ENCODE data around the gene PLCH2. TPM values are rescaled to one million over a fixed set of nuclear protein-coding genes. Genes with fewer than 3 reads are reported as not detected.

The PLCH2 gene
- total and polyA plus RNA-seq, 9 of the 15 experiments (the other 6 are each of a cell fraction or from before 2014, with no cell fraction given), result 0.16 TPM; not detected in 8

DNA sequence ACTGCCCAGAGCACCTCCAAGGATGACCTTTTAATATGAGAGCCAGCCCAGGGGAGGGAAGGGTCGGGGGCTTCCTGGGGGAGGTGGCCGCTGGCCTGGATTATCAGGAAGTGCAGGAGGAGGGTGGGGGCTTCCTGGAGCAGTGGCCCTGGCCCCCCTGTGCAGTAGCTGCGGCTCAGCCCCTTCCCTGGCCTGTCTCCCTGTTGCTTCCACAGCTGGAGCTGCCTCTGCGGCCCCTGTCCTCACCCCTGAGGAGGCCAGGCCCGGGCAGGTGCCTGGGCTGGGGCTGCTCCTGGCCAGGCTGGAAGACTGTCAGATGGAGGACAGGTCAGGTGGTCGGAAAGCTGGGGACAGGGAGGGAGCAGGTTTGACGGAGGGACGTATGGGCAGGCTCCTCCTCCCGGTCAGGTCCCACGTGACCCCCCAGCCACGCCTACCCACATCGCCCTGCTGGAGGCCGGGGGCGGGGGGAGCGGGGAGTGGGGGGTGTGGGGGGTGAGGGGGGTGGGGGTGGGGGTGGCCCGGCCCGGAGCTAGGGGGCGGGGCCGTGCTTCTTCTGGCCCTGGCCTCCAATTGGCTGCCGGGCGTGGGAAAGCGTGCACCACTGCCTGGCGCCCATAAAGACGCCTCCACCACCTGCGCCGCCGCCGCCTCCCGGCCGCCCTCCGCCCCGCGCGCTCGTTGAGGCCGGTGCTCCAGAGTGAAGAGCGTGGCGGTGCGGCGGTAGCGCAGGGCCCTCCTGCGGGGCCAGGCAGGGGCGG is 69.8 kb downstream of the PLCH2 start (continued):
- TF ChIP-seq CBFA2T2 (conservative IDR thresholded peaks at IDR 0.05), result peak; percentile 76
- no peak for TF ChIP-seq ZNF589 (CRISPR knock-in tag; IDR thresholded peaks at IDR 0.05; ENCODE audit: low read depth)
- TF ChIP-seq, protein P1, sequence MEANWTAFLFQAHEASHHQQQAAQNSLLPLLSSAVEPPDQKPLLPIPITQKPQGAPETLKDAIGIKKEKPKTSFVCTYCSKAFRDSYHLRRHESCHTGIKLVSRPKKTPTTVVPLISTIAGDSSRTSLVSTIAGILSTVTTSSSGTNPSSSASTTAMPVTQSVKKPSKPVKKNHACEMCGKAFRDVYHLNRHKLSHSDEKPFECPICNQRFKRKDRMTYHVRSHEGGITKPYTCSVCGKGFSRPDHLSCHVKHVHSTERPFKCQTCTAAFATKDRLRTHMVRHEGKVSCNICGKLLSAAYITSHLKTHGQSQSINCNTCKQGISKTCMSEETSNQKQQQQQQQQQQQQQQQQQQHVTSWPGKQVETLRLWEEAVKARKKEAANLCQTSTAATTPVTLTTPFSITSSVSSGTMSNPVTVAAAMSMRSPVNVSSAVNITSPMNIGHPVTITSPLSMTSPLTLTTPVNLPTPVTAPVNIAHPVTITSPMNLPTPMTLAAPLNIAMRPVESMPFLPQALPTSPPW (CRISPR knock-in tag; IDR thresholded peaks at IDR 0.05), result peak; percentile 99
- peak; percentile 40 to 68 for TF ChIP-seq MAZ (CRISPR knock-in tag; conservative IDR thresholded peaks at IDR 0.05 in 1 of 2, IDR thresholded peaks at IDR 0.05 in 1 of 2)
- peak; percentile 42; the same call in 1 of the 2 replicates for TF ChIP-seq POLR2AphosphoS5 (IDR thresholded peaks at IDR 0.05; ENCODE audit: control insufficient read depth, insufficient read depth, low read depth, low read length)
- TF ChIP-seq, protein P2, sequence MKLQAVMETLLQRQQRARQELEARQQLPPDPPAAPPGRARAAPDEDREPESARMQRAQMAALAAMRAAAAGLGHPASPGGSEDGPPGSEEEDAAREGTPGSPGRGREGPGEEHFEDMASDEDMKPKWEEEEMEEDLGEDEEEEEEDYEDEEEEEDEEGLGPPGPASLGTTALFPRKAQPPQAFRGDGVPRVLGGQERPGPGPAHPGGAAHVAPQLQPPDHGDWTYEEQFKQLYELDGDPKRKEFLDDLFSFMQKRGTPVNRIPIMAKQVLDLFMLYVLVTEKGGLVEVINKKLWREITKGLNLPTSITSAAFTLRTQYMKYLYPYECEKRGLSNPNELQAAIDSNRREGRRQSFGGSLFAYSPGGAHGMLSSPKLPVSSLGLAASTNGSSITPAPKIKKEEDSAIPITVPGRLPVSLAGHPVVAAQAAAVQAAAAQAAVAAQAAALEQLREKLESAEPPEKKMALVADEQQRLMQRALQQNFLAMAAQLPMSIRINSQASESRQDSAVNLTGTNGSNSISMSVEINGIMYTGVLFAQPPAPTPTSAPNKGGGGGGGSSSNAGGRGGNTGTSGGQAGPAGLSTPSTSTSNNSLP (IDR thresholded peaks at IDR 0.05; ENCODE audit: borderline replicate concordance, low read depth, low read length), result no peak
- TF ChIP-seq RREB1 (CRISPR knock-in tag; IDR thresholded peaks at IDR 0.05), result no peak
- TF ChIP-seq ZBTB33 (CRISPR knock-in tag; IDR thresholded peaks at IDR 0.05), result no peak
